Jurkat, Clone E6-1 (cell line): ENCODE measurements around the gene ME3.
A peak's percentile ranks its signal among the peaks of the same experiment; 100 is the strongest.

Experiments used
- DNase-seq: peaks from one replicate; pipeline ENCODE4 v3.0.0-alpha.2; 2011; ENCODE audit warnings: low read depth, low spot score
- H3K4me3 ChIP-seq: 2 replicates; pipeline ENCODE4 v1.5.1; 2011; ENCODE audit warnings: mild to moderate bottlenecking, low read length, control low read depth, moderate library complexity

Gene ME3

DNA sequence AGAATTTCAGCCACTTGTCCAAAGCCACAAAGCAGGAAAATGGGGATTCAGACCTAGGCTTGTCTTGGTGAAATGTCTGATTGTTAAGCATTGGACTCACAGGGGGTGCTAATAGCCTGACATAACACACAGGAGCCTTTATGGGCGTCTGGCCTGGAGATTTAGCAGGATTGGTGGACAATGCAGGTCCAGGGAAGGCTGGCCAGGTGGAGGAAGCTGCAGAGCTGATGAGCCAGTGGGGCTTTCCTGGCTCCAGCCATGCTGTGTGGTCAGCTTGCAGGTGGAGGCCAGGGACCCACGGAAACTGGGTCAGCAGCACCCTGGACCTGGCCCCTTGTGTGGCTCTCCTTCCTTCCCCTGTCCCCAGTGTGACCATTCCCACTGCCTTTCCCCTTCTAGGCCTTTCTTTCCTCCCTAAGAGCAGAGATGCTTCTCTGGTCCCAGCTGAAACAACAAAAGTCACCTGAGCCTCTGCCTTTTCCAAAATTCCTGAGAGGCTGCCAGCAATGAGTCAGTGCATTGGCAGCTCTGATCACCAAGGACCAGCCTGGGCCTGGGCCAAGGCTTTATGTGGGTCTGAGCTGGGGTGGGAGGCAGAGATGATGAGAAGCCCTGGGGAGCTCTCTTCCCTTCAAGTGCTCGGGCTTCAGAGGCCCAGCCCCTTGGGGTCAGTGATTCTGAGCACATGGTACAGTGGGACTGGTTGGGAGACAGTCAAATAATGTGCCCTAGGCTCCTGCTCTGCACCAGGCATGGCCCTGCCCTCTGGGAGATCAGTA, 212.5 kb downstream of the ME3 start:
- H3K4me3 ChIP-seq, result no peak overlapping the region
- DNase-seq, result no peak

GRCh38 chr11:86459002-86459385, 213.4 kb downstream of the ME3 start:
- no peak for DNase-seq
- H3K4me3 ChIP-seq, result no peak overlapping the region

- no peak overlapping the region for H3K4me3 ChIP-seq
- DNase-seq, result no peak
Measured at GRCh38 chr11:86458294-86459001, 214.0 kb downstream of the ME3 start.

DNA sequence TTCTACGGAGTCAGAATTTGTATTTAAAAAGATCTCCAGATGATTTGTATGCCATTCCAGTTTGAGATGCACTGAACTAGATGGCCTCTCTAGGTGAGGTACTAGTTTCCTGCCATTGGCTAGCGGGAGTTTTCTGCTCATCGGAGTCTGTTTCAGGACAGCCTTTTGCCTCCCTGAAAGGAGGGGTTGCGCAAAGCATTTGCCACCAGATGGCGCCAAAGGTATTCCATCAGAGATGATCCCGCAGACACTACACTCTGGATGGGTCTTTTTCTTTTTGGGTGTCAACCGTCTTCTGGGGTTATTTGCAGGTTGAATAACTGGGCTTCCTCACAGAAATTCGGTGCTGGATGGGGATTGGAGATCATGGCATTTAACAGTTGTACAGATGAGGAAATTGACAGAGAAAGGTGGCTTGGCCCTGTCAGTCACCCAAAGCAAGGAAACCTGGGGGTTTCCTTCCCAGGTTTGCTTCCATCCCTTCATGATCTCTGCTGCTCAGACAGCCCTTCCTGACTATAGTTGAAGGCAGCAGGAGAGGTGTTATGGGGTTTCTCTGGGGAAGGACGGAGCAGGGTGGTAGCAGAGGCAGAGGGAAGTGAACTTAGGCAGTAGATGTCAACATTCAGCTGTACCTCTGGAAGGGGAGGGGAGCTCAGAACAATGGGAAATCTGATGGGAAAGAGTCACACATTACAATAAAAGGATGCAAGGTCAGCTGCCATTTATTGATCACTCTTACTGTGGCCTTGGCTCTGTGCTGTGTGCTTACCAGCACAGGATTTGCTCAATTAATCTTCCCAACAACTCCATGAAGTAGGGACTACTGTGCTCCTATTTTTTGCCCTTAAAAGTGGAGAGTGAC, 216.1 kb downstream of the ME3 start:
- no peak overlapping the region for H3K4me3 ChIP-seq
- peak; percentile 77 for DNase-seq

DNA sequence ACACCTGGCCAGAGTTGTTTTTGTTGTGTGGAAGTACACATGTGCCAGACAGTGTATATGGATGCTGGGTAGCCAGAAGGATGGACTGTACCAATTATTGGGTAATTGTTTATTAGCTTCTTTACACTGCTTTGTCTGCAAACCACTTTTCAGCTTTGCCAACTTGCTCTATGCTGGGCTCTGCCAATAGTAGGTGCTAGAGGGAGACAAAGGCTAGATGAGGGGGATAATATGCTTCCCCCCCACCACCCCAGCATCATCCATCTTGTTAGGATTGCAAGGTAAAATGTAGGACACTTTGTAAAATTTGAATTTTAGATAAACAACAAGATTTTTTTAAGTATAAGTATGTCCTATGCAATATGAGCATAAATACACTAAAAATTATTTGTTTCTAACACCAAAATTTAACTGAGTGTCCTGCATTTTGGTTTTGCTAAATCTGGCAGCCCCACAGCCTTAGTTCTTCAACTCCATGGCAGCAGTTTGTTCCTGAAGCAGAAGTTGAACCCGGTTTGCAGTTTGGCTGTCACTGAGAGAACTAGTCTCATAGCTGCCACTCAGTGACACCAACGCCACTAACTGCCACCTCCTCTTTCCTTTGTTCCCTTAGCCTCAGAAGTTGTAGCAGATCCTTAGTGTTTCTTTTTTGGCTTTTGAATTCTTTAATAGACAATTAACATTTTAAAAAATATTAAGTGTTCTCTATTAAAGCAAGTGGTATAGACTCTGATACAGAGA, 219.0 kb downstream of the ME3 start:
- peak; percentile 23 for DNase-seq
- H3K4me3 ChIP-seq, result no peak overlapping the region

GRCh38 chr11:86449993-86450629, 222.3 kb downstream of the ME3 start:
- no peak overlapping the region for H3K4me3 ChIP-seq
- no peak for DNase-seq

DNA sequence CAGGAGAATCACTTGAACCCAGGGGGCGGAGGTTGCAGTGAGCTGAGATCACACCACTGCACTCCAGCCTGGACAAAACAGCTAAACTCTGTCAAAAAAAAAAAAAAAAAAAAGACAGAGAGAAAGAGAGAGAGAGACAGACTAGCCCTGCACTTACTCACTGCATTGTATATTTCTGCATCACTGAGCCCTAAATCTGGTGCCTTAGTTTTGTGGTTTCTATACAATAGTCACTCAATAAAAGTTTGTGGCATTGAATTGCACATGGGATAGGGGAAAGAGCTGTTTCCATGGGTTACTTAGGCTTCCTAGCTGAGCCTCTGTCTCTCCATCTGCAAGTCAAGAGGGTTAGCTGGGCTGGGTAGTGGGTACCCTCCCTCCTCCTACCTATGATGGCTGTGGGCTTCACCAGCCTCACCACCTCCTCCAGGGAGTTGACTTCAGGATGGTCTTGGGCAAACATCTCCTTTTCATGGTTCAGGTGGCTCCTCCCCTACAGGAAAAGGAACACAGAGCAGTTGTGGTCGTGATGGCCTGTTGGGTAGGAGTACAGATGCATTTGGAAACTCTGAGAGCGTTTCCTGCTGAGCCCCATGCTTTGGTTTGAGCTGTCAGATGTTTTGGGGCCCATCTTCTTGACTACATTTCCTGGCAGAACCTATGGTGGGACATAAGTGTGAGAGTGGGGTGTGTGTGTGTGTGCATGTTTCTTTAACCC, 224.5 kb downstream of the ME3 start:
- H3K4me3 ChIP-seq, result no peak overlapping the region
- peak; percentile 93 for DNase-seq

DNA sequence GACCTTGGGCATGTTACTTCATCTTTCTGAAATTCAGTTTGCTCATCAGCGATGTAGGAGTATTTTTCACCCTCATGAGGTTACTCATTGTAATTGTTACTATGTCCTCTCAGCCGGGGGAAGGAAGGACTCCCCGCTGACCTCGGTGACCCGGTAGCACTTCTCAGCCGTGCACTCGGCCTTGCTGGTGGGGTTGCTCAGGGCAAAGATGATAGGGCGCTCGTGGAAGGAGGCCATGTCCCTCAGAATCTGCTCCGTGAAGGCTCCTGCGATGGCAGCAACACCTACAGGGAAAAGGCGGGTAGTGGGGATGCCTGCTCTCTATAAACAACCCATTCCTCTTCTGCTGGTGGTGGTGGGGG, 225.5 kb downstream of the ME3 start:
- DNase-seq, result no peak

GRCh38 chr11:86446163-86446923, 226.1 kb downstream of the ME3 start:
- no peak for DNase-seq
- no peak overlapping the region for H3K4me3 ChIP-seq

More for the DNA sequence above, 225.5 kb downstream of the ME3 start:
- no peak overlapping the region for H3K4me3 ChIP-seq

GRCh38 chr11:86444981-86445380, 227.4 kb downstream of the ME3 start:
- H3K4me3 ChIP-seq, result no peak overlapping the region
- DNase-seq, result no peak

DNA sequence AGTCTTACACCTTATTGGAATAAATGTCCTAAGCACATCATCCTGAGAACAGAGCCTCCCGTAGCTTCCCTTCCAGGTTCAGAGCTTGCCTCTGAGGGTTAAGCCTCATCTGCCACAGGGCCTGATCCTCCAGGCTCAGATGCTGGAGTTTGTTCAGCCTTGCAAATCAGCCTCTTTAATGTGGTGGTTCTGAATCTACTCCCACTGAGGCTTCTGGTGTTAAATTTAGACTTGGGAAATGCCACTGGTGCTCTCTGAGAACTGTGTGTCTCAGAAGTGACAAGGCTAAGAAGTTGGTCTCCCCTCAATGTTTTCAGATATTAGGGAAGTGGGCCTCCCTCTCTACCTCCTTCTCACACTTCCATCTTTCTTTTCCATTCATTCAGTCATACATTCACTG, 229.0 kb downstream of the ME3 start:
- H3K4me3 ChIP-seq, result no peak overlapping the region
- peak; percentile 36 for DNase-seq

DNA sequence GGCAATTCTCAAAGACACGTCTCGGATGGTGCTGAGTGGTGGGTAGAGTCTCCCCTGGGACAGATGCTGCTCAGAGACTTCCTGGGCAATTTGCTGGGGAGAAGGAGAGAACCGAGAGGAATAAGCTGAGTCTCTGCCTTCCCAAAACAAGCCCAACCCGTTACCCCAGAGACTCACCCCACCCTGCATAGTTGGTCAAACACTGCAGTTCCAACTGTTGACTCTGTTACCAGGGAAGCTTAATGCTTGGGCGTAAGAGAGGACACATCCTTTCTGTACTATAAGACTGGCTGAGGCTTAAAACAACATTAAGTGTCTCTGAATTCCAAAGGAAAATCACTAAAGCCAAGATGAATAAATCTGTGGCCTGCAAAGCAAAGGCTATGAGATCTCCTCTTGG, 229.6 kb downstream of the ME3 start:
- DNase-seq, result no peak
- H3K4me3 ChIP-seq, result no peak overlapping the region

- DNase-seq, result no peak
- H3K4me3 ChIP-seq, result no peak overlapping the region
Measured at GRCh38 chr11:86442420-86442819, 230.0 kb downstream of the ME3 start.

DNA sequence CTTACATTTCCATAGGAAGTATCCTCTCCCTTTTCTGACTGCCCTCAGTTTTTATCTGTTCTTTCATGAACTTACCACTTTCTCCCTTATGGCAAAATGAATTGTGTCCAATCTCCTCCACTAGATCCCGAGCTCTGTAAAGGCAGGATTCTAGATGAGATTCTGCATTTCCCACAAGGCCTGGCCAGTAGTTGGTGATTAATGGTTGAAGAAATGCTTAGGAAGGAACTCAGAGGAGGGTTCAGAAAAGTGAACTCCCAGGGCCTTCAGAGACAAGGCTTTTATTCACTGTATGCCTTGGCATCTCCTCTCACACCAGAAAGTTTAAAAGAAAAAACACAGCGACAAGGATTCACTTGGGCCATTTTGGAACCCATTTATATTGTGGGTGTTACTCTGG, 231.6 kb downstream of the ME3 start:
- no peak for DNase-seq
- no peak overlapping the region for H3K4me3 ChIP-seq

DNA sequence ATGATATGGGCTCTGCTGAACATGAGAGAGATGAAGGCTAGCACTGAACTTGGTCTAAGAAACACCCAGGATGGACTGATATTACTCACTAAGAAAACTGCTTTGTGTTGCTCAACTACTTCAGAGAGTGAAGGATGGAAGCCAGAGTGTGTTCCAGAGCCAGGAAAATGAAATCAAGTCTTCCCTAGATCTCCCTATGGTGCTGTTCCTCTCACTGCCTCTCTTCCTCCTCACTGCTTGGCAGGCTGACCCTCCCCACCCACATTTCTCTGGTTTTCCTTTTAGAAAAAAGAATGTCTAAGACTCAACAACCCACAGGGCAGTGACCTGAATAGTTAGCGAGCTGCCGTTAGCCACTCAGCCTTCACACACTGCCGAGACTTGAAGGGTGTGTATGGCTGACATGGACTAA, 232.1 kb downstream of the ME3 start:
- DNase-seq, result no peak
- no peak overlapping the region for H3K4me3 ChIP-seq

DNA sequence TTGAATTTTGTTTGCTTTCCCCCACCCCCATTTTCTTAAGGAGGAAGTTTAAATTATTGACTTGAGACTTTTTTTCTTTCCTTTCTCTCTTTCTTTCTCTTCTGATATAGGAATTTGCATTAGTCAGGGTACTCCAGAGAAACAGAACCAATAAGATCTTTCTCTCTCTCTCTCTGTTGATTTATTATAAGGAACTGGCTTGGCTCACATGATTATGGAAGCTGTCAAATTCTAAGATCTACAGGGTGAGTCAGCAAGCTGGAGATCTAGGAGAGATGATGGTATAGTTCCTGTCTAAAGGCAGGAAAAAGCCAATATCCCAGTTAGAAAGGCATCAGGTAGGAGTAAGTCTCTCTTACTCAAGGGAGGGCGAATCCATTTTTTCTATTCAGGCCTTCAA, 233.7 kb downstream of the ME3 start:
- H3K4me3 ChIP-seq, result no peak overlapping the region
- no peak for DNase-seq

GRCh38 chr11:86435711-86436110, 236.7 kb downstream of the ME3 start:
- DNase-seq, result no peak
- H3K4me3 ChIP-seq, result no peak overlapping the region
